Measurements from ENCODE around the gene CARS1.

The CARS1 gene

DNA sequence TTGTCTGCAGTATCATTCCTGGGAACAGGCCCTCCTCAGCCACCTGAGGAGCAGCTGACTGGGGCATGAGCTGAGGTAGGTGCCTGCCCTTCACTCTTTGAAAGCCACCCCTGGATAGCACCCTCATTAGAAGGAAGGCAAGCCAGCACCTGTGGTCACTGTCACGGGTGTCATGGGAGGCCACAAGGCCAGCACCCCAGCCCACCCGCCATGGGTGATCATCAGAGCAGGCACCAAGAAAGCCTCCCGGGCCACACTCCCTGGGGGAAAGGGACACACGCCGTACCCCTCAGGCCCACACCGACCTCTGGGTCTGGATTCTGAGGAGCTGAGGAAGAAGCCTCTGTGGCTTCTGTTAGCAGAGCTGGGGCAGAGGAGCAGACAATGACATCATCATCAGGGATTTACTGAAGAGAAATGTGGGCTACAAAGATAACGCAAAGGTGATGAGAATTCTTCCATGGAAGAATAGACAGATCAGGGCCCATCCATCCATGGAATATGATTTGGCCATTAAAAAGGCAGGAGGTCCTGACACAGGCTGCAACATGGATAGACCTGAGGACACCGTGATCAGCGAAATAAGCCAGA is 48.4 kb downstream of the CARS1 start:
- no peaks in the 10 kb centered on the region for H3K27me3 ChIP-seq (ENCODE audit: insufficient read depth, poor library complexity, severe bottlenecking)
- TF ChIP-seq GABPA (IDR thresholded peaks at IDR 0.05; ENCODE audit: low read depth) (no peak), SPI1 (IDR thresholded peaks at IDR 0.05; ENCODE audit: borderline replicate concordance, low read depth) (no peak), POLR2AphosphoS5 (IDR thresholded peaks at IDR 0.05; ENCODE audit: low read depth) (no peak)
- TF ChIP-seq, protein P1, sequence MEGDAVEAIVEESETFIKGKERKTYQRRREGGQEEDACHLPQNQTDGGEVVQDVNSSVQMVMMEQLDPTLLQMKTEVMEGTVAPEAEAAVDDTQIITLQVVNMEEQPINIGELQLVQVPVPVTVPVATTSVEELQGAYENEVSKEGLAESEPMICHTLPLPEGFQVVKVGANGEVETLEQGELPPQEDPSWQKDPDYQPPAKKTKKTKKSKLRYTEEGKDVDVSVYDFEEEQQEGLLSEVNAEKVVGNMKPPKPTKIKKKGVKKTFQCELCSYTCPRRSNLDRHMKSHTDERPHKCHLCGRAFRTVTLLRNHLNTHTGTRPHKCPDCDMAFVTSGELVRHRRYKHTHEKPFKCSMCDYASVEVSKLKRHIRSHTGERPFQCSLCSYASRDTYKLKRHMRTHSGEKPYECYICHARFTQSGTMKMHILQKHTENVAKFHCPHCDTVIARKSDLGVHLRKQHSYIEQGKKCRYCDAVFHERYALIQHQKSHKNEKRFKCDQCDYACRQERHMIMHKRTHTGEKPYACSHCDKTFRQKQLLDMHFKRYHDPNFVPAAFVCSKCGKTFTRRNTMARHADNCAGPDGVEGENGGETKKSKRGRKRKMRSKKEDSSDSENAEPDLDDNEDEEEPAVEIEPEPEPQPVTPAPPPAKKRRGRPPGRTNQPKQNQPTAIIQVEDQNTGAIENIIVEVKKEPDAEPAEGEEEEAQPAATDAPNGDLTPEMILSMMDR (IDR thresholded peaks at IDR 0.05; ENCODE audit: insufficient read depth, low read length) = no peak
- TF ChIP-seq, protein P2, sequence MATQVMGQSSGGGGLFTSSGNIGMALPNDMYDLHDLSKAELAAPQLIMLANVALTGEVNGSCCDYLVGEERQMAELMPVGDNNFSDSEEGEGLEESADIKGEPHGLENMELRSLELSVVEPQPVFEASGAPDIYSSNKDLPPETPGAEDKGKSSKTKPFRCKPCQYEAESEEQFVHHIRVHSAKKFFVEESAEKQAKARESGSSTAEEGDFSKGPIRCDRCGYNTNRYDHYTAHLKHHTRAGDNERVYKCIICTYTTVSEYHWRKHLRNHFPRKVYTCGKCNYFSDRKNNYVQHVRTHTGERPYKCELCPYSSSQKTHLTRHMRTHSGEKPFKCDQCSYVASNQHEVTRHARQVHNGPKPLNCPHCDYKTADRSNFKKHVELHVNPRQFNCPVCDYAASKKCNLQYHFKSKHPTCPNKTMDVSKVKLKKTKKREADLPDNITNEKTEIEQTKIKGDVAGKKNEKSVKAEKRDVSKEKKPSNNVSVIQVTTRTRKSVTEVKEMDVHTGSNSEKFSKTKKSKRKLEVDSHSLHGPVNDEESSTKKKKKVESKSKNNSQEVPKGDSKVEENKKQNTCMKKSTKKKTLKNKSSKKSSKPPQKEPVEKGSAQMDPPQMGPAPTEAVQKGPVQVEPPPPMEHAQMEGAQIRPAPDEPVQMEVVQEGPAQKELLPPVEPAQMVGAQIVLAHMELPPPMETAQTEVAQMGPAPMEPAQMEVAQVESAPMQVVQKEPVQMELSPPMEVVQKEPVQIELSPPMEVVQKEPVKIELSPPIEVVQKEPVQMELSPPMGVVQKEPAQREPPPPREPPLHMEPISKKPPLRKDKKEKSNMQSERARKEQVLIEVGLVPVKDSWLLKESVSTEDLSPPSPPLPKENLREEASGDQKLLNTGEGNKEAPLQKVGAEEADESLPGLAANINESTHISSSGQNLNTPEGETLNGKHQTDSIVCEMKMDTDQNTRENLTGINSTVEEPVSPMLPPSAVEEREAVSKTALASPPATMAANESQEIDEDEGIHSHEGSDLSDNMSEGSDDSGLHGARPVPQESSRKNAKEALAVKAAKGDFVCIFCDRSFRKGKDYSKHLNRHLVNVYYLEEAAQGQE (IDR thresholded peaks at IDR 0.05; ENCODE audit: insufficient replicate concordance, low read depth) = no peak
- H3K27ac ChIP-seq (replicated peaks) = no peak overlapping the region
- no peak for DNase-seq (ENCODE audit: low read depth in 1 of 2, low spot score in 1 of 2)
- H3K4me3 ChIP-seq (replicated peaks; ENCODE audit: insufficient read depth, low read length) = no peak overlapping the region

DNA sequence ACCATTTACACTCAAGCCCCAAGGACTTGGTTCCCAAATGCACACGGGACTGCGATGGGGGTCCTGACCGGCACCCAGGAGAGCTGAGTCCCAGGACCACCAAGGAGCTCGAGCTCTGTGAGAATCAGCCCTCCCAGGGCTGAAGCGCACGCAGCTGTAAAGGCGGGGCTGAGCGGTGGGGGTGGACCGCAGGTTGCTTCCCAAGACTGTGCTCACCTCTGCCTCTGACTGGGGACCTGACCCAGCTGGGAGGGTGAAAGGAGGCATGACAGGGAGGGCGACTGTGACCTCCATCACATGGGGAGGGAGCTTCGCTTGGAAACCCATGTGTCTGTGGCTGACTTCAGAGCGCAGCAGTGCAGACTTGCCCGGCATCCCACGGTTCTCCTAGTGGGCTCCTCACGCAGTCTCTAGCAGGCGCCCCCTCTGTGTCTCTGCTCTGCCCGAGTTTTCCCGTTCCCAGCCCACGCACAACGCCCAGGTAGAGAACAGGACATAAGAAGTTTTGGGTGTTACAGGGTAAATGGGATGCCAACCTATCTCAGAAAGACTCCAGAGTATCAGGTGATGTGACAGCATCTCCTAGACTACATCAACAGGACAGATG is 49.7 kb downstream of the CARS1 start:
- no peak for DNase-seq (ENCODE audit: low read depth in 1 of 2, low spot score in 1 of 2)

DNA sequence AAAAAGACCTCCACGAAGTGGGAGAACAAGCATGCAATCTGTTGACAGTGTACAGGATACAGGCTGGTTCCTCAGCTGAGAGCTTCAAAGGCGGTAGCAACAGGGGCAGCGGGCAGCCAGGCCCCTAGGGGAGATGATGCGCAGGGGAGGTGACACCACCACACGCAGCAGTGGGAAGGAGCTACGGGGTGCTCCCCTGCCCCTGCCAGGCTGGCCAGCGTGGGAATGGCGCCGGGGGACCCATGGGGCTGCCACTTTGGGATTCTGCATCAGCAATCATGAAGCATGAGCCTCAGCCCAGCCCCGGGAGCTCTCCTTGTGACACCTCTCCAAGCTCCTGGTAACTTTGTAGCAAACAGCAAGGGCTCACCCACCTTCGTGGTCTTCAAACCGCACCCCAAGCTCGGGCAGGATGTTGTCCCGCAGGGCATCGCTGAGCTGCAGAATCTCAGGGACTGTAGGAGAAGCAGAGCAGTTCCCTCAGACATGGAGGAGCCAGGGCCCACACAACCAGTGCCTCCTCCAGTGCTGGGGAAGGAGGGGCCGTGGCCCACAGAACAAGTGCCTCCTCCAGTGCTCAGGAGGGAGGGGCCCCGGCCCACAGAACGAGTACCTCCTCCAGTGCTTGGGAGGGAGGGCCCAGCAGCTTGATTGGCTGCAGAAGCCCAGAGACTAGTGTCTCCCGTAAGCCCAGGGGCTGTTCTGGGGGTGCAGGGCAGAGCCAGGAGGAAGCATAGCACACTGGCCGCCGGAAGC is 50.5 kb downstream of the CARS1 start:
- Histone ChIP-seq H3K27me3 (ENCODE audit: insufficient read depth, poor library complexity, severe bottlenecking) (no peaks in the 10 kb centered on the region), H3K27ac (replicated peaks) (no peak overlapping the region), H3K4me3 (replicated peaks; ENCODE audit: insufficient read depth, low read length) (no peak overlapping the region)
- TF ChIP-seq SPI1 (IDR thresholded peaks at IDR 0.05; ENCODE audit: borderline replicate concordance, low read depth) = no peak
- no peak for TF ChIP-seq GABPA (IDR thresholded peaks at IDR 0.05; ENCODE audit: low read depth)
- TF ChIP-seq, protein P2 (IDR thresholded peaks at IDR 0.05; ENCODE audit: insufficient replicate concordance, low read depth) = no peak
- TF ChIP-seq POLR2AphosphoS5 (IDR thresholded peaks at IDR 0.05; ENCODE audit: low read depth) = no peak
- TF ChIP-seq, protein P1 (IDR thresholded peaks at IDR 0.05; ENCODE audit: insufficient read depth, low read length) = no peak
- DNase-seq (ENCODE audit: low read depth in 1 of 2, low spot score in 1 of 2) = no peak

More for the DNA sequence above, 49.7 kb downstream of the CARS1 start:
- H3K27ac ChIP-seq (replicated peaks) = no peak overlapping the region
- no peaks in the 10 kb centered on the region for H3K27me3 ChIP-seq (ENCODE audit: insufficient read depth, poor library complexity, severe bottlenecking)
- no peak overlapping the region for H3K4me3 ChIP-seq (replicated peaks; ENCODE audit: insufficient read depth, low read length)
- TF ChIP-seq, protein P1 (IDR thresholded peaks at IDR 0.05; ENCODE audit: insufficient read depth, low read length) = no peak
- TF ChIP-seq SPI1 (IDR thresholded peaks at IDR 0.05; ENCODE audit: borderline replicate concordance, low read depth) (no peak), POLR2AphosphoS5 (IDR thresholded peaks at IDR 0.05; ENCODE audit: low read depth) (no peak), GABPA (IDR thresholded peaks at IDR 0.05; ENCODE audit: low read depth) (no peak)
- TF ChIP-seq, protein P2 (IDR thresholded peaks at IDR 0.05; ENCODE audit: insufficient replicate concordance, low read depth) = no peak

Measured in HL-60 (cell line).